GM12878 (cell line): ENCODE results near the gene PCDHGB1.

Experiments
- HDAC2 ChIP-seq: fragments of 200-600 bp; sonication (generic); IDR thresholded peaks from 2 replicates; pipeline ENCODE4 v1.6.1; 2017
- PAX8 ChIP-seq: fragments of 450-650 bp; IDR thresholded peaks from 2 replicates; pipeline ENCODE4 v1.6.1; 2017; ENCODE audit warnings: mild to moderate bottlenecking, moderate library complexity
- SIN3A ChIP-seq: IDR thresholded peaks from 2 replicates; pipeline ENCODE4 v1.6.1; 2012; ENCODE audit warnings: low read depth, low read length, improper control_type of control experiment

DNA sequence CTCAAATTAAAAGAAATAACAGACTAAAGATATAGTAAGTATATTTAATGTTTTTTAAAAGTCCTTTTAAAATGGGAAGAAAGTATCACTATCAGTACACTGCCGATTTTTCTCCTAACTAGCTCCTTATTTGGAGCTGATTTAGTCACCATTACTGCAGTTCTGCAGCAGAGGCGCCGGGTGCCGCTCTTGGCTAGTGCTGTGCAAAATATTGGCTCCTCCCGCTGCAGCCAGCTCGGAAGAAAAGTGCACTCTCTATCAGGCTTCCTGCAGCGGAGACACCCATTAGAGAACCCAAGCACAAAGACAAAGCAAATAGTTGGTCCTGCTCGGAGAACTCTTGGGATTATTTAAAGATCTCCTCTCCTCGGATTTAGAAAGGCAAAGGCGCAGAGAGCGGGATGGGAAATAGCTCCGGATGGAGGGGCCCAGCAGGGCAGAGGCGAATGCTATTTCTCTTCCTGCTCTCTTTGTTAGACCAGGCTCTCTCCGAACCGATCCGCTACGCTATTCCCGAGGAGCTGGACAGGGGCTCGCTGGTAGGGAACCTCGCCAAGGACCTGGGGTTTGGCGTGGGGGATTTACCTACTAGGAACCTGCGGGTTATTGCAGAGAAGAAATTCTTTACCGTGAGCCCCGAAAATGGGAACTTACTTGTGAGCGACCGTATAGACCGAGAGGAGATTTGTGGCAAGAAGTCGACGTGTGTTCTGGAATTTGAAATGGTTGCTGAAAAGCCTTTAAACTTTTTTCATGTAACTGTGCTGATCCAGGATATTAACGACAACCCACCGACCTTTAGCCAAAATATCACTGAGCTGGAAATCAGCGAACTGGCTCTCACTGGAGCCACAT lies 20.3 kb downstream of the PCDHGB1 start, which contains the start of gene PCDHGB3:
- TF ChIP-seq SIN3A (no peak), HDAC2 (no peak), PAX8 (no peak)
